HG03521 (cell line): ENCODE results near the gene LGSN.
"Not testable (repeated sequence)": the region's sequence is repeated elsewhere in the genome, so short reads cannot be mapped to it uniquely, and the experiment has no call there.

Experiments used
- ATAC-seq: cut with Tn5 transposase; IDR thresholded peaks from one replicate; pipeline ENCODE4 v1.9.1; 2021; ENCODE audit warnings: mild to moderate bottlenecking, moderate library complexity; ENCODE audit not compliant: unreplicated experiment

LGSN gene

GRCh38 chr6:63319939-63320338 lies at the start of gene LGSN:
Gene LGSN (minus strand): TSS chr6:63319983. CDS start chr6:63319943, 40 bp downstream.
- no peak for ATAC-seq

- no peak for ATAC-seq
Observed at GRCh38 chr6:63368347-63368746, 48.6 kb upstream of the LGSN start.

GRCh38 chr6:63362500-63363120 lies 42.8 kb upstream of the LGSN start:
- not testable (repeated sequence) for ATAC-seq

GRCh38 chr6:63357384-63357783 lies 37.6 kb upstream of the LGSN start:
- ATAC-seq, result not testable (repeated sequence)

- no peak for ATAC-seq
Observed at GRCh38 chr6:63355632-63356031, 35.8 kb upstream of the LGSN start.

- ATAC-seq, result peak; percentile 10
Observed at GRCh38 chr6:63353286-63353630, 33.5 kb upstream of the LGSN start.

GRCh38 chr6:63352544-63353285 lies 32.9 kb upstream of the LGSN start:
- peak; percentile 93 for ATAC-seq

- ATAC-seq, result peak; percentile 29
Observed at GRCh38 chr6:63352069-63352543, 32.3 kb upstream of the LGSN start.

GRCh38 chr6:63349401-63349800 lies 29.6 kb upstream of the LGSN start:
- ATAC-seq, result no peak

GRCh38 chr6:63348836-63349235 lies 29.1 kb upstream of the LGSN start:
- ATAC-seq, result no peak

GRCh38 chr6:63347599-63347998 lies 27.8 kb upstream of the LGSN start:
- no peak for ATAC-seq

- ATAC-seq, result no peak
Observed at GRCh38 chr6:63346217-63346835, 26.5 kb upstream of the LGSN start.

- ATAC-seq, result no peak
Observed at GRCh38 chr6:63340351-63340750, 20.6 kb upstream of the LGSN start.

GRCh38 chr6:63334652-63335051 lies 14.9 kb upstream of the LGSN start:
- not testable (repeated sequence) for ATAC-seq

GRCh38 chr6:63333440-63333839 lies 13.7 kb upstream of the LGSN start:
- no peak for ATAC-seq

GRCh38 chr6:63326630-63327029 lies 6.8 kb upstream of the LGSN start:
- ATAC-seq, result not testable (repeated sequence)

- no peak for ATAC-seq
Observed at GRCh38 chr6:63322981-63323380, 3.2 kb upstream of the LGSN start.

- ATAC-seq, result no peak
Observed at GRCh38 chr6:63321821-63322220, 2.0 kb upstream of the LGSN start.

GRCh38 chr6:63317641-63318040 lies 2.1 kb downstream of the LGSN start:
- ATAC-seq, result no peak

GRCh38 chr6:63316113-63316512 lies 3.7 kb downstream of the LGSN start:
- no peak for ATAC-seq

- ATAC-seq, result no peak
Observed at GRCh38 chr6:63313111-63313510, 6.7 kb downstream of the LGSN start.
